Measurements from ENCODE around the gene ELAC2.

DNA sequence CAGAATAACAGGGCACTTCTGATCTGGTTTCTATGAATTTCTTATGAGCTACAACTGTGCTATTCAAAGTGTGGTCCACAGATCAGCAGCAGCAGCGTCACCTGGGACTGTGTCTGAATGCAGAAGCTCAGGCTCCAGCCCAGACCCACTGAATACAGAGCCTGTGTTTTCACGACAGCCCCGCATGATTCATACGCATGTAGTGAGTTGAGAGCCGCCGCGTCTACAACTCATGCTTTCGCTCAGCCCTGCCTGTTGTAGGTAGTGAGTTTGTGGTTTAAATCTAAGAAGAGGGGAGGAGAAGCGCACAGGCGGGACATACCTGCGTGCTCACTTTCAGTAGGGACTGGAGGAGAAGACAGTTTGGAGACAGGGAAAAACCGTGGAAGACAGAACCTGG, 28.5 kb upstream of the ELAC2 start:
- TF ChIP-seq RAD21 (IDR thresholded peaks at IDR 0.05; ENCODE audit: low read depth) (no peak), CEBPB (IDR thresholded peaks at IDR 0.05) (no peak), MAX (IDR thresholded peaks at IDR 0.05) (no peak)

Measured in Ishikawa (cell line).